SK-N-SH (cell line): ENCODE results near the gene FCER2. TPM values are rescaled to one million over a fixed set of nuclear protein-coding genes. Genes with fewer than 3 reads are reported as not detected.

Experiments
- CTCF ChIA-PET: fragments of 300-600, 350-600 bp; formaldehyde crosslinking; extraction: SDS; loops from one replicate; lab custom pipeline; 2021; lab: Yijun Ruan, JAX
- POLR2A ChIA-PET: fragments of 350-600 bp; sonication (Branson Sonifier 250); formaldehyde crosslinking; extraction: SDS; loops from one replicate; lab custom pipeline; 2020; ENCODE audit warnings: antibody characterized with exemption, inconsistent platforms; lab: Yijun Ruan, JAX
- DNase-seq: peaks from one replicate; pipeline ENCODE4 v3.0.0; 2012
- H2AFZ ChIP-seq: fragments of 200-600 bp; sonication (generic); 2 replicates; pipeline ENCODE4 v1.8.1; 2016; ENCODE audit warnings: antibody characterized with exemption, mild to moderate bottlenecking, low read depth
- H3F3A ChIP-seq: fragments of 200-600 bp; sonication (generic); replicated peaks from 2 replicates; pipeline ENCODE3; 2016; ENCODE audit warnings: antibody characterized with exemption, mild to moderate bottlenecking; ENCODE audit not compliant: insufficient read depth
- H3K27ac ChIP-seq, 2 experiments: fragments of 200-500 bp in 1 of 2; fragments of 200-600 bp in 1 of 2; sonication (Bioruptor generic) in 1 of 2; sonication (generic), shearing (Covaris generic) in 1 of 2; 2 replicates each; pipeline versions ENCODE4 v1.5.1 to v1.6.1; 2014 to 2016; ENCODE audit warnings: low read depth in 2 of 2, inconsistent platforms in 1 of 2, low read length in 1 of 2, mild to moderate bottlenecking in 1 of 2, mixed read lengths in 1 of 2
- H3K27me3 ChIP-seq: fragments of 200-600 bp; sonication (generic), shearing (Covaris generic); 2 replicates; pipeline ENCODE4 v1.6.1; 2016; ENCODE audit warnings: mixed run types; ENCODE audit not compliant: insufficient read depth
- H3K36me3 ChIP-seq, 2 experiments: fragments of 200-500 bp in 1 of 2; fragments of 200-600 bp in 1 of 2; sonication (Bioruptor generic) in 1 of 2; sonication (generic) in 1 of 2; replicated peaks in 1 of 2; 2 replicates each; pipeline versions ENCODE3 to v1.5.1; 2014 to 2016; ENCODE audit warnings: low read length in 1 of 2, mild to moderate bottlenecking in 1 of 2; ENCODE audit not compliant: insufficient read depth in 2 of 2, control insufficient read depth in 1 of 2
- H3K4me1 ChIP-seq, 2 experiments: fragments of 200-500 bp in 1 of 2; fragments of 200-600 bp in 1 of 2; sonication (Bioruptor generic) in 1 of 2; sonication (generic), shearing (Covaris generic) in 1 of 2; 2 replicates each; pipeline versions ENCODE4 v1.5.1 to v1.6.1; 2014 to 2016; ENCODE audit warnings: low read depth in 1 of 2, low read length in 1 of 2, mixed run types in 1 of 2; ENCODE audit not compliant: insufficient read depth in 2 of 2, control insufficient read depth in 1 of 2
- H3K4me2 ChIP-seq: fragments of 200-600 bp; sonication (generic), shearing (Covaris generic); 2 replicates; pipeline ENCODE4 v1.6.1; 2017; ENCODE audit warnings: mixed run types
- H3K4me3 ChIP-seq, 2 experiments: fragments of 200-500 bp in 1 of 2; fragments of 200-600 bp in 1 of 2; sonication (Bioruptor generic) in 1 of 2; sonication (generic), shearing (Covaris generic) in 1 of 2; 2 replicates each; pipeline versions ENCODE4 v1.5.1 to v1.8.1; 2014 to 2016; ENCODE audit warnings: low read depth in 2 of 2, inconsistent platforms in 1 of 2, low read length in 1 of 2, mild to moderate bottlenecking in 1 of 2, mixed read lengths in 1 of 2, moderate library complexity in 1 of 2
- H3K79me2 ChIP-seq: fragments of 200-600 bp; sonication (generic); 2 replicates; pipeline ENCODE4 v1.8.1; 2017; ENCODE audit warnings: mild to moderate bottlenecking; ENCODE audit not compliant: insufficient read depth
- H3K9ac ChIP-seq: fragments of 200-600 bp; sonication (generic); 2 replicates; pipeline ENCODE4 v1.6.1; 2017; ENCODE audit warnings: mixed run types
- H3K9me2 ChIP-seq: fragments of 200-600 bp; sonication (generic); 2 replicates; pipeline ENCODE4 v1.6.1; 2017; ENCODE audit warnings: mixed run types
- H3K9me3 ChIP-seq: fragments of 200-600 bp; sonication (generic); 2 replicates; pipeline ENCODE4 v1.6.1; 2017; ENCODE audit warnings: mixed run types, mild to moderate bottlenecking, moderate library complexity
- H4K20me1 ChIP-seq: fragments of 200-600 bp; sonication (generic); 2 replicates; pipeline ENCODE4 v1.6.1; 2017; ENCODE audit warnings: mild to moderate bottlenecking, mixed run types; ENCODE audit not compliant: insufficient read depth
- CHD2 ChIP-seq: fragments of 150-350 bp; IDR thresholded peaks from 2 replicates; pipeline ENCODE4 v1.6.1; 2018; ENCODE audit warnings: low read length; ENCODE audit not compliant: partially characterized antibody
- ELF1 ChIP-seq: IDR thresholded peaks from 2 replicates; pipeline ENCODE4 v1.4.0; 2012
- FOXM1 ChIP-seq: IDR thresholded peaks from 2 replicates; pipeline ENCODE4 v1.4.0; 2012; ENCODE audit warnings: low read depth, mild to moderate bottlenecking
- GATA2 ChIP-seq: sonication (generic); formaldehyde crosslinking; IDR thresholded peaks from 2 replicates; pipeline ENCODE4 v1.5.0; 2020; ENCODE audit warnings: mild to moderate bottlenecking, missing genetic modification reagents
- JUND ChIP-seq: IDR thresholded peaks from 2 replicates; pipeline ENCODE4 v1.4.0; 2012
- MAX ChIP-seq: IDR thresholded peaks from 2 replicates; pipeline ENCODE4 v1.4.0; 2012; ENCODE audit warnings: low read depth
- RAD21 ChIP-seq: IDR thresholded peaks from 2 replicates; pipeline ENCODE4 v1.6.1; 2012; ENCODE audit warnings: mild to moderate bottlenecking, low read length
- REST ChIP-seq: IDR thresholded peaks from 2 replicates; pipeline ENCODE4 v1.6.1; 2012; ENCODE audit warnings: mild to moderate bottlenecking, low read depth, low read length, moderate library complexity
- RFX5 ChIP-seq: IDR thresholded peaks from 2 replicates; pipeline ENCODE4 v1.6.1; 2012; ENCODE audit warnings: mild to moderate bottlenecking, improper control_type of control experiment, low read length
- RXRA ChIP-seq: IDR thresholded peaks from 2 replicates; pipeline ENCODE4 v1.4.0; 2012; ENCODE audit warnings: low read depth, mild to moderate bottlenecking, borderline replicate concordance
- SIN3A ChIP-seq: IDR thresholded peaks from 2 replicates; pipeline ENCODE4 v1.6.1; 2012; ENCODE audit warnings: low read depth, mild to moderate bottlenecking, low read length, moderate library complexity, borderline replicate concordance
- SMC3 ChIP-seq: IDR thresholded peaks from 2 replicates; pipeline ENCODE4 v1.6.1; 2012; ENCODE audit warnings: low read depth, low read length, improper control_type of control experiment
- TCF12 ChIP-seq: IDR thresholded peaks from 2 replicates; pipeline ENCODE4 v1.4.0; 2012
- WGBS: methylation state at CpG from one replicate; pipeline ENCODE4 v1.1.6; 2017; ENCODE audit warnings: low lambda C conversion rate; 5-methylcytosine and 5-hydroxymethylcytosine counted together
- polyA plus RNA-seq, 3 experiments: library from polyadenylated mRNA; depleted of rRNA; stranded (reverse); fragments of >200 nt; gene quantifications; 2 replicates each; pipeline ENCODE4 v1.2.3, GENCODE V29; 2012

The FCER2 gene
- polyA plus RNA-seq, 1 of the 3 experiments (the other 2 are of a cell fraction), result not detected

DNA sequence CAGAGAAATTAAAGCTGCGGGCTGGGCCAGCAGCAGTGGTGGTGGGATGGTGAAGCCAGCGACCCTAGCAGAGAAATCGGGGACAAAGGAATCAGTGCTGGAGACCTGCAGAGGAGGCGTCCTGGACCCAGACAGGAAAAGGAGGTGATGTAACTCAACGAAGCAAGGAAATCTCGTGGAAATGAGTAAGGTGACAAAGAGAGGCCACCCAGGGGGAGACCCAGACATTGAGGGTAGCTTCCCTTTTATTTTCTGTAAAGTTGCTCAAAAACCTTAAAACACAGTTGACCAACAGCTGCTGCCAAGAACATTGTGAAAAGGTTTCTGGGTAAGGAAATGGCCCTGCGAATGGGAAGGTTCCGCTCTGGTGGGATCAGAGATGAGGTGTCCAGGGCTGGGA lies 46.4 kb downstream of the FCER2 start:
- H3K4me2 ChIP-seq, result no peak overlapping the region
- no peaks in the 10 kb centered on the region for H3F3A ChIP-seq
- no peak overlapping the region for H3K9ac ChIP-seq
- peaks cover 14% of the 10 kb centered on the region for H3K27me3 ChIP-seq
- H3K27ac ChIP-seq, result no peak overlapping the region
- H4K20me1 ChIP-seq, result no peaks in the 10 kb centered on the region
- no peak for TF ChIP-seq RFX5
- no peak for TF ChIP-seq SMC3
- TF ChIP-seq REST, result no peak
- 34% methylated on average over 8 of the region's 8 CpGs for WGBS
- no peaks in the 10 kb centered on the region for H3K79me2 ChIP-seq
- peaks cover 0 to 3% of the 10 kb centered on the region in 2 experiments; a peak in 1 of 4 replicates for H3K4me1 ChIP-seq
- ChIA-PET CTCF (interaction anchor here (2.9 to 3.6 kb wide), 3 partner anchors 25 to 144 kb away, joined by 13 to 17 read pairs (median 13); partner anchors contain the start of gene TRAPPC5), POLR2A (no interaction called here)
- no peaks in the 10 kb centered on the region for H3K9me2 ChIP-seq
- H3K36me3 ChIP-seq, result no peaks in the 10 kb centered on the region
- H3K9me3 ChIP-seq, result no peaks in the 10 kb centered on the region
- no peak overlapping the region for H2AFZ ChIP-seq
- H3K4me3 ChIP-seq, result no peak overlapping the region
- DNase-seq, result no peak

DNA sequence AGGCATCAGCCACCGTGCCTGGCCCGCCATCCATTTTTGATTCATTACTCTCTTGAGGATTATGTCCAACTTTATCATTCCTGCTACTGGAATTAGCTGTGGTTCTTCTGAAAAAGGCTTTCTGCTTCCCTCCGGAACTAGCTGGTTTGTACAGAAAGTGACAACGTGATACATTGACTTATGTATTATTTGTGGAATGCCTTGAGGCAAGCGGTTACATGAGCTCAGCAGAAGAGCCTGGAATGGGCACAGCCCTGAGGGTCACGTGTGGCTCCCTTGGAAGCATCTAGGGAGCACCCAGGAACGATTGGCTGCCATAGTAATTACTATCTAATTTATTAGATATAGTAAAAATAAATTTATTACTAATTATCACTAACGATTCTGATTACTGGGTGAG lies 47.5 kb downstream of the FCER2 start:
- no peak for TF ChIP-seq SIN3A
- no peak for TF ChIP-seq FOXM1
- no peak for TF ChIP-seq MAX
- TF ChIP-seq RAD21, result no peak
- no peak for TF ChIP-seq TCF12
- TF ChIP-seq ELF1, result no peak
- no peak for TF ChIP-seq GATA2
- no peak for TF ChIP-seq CHD2
- no peak for TF ChIP-seq RXRA
- TF ChIP-seq JUND, result no peak
- Histone ChIP-seq H3F3A (no peaks in the 10 kb centered on the region), H3K9me2 (no peaks in the 10 kb centered on the region), H2AFZ (no peak overlapping the region), H3K9me3 (no peaks in the 10 kb centered on the region), H3K4me1 (peaks cover 0 to 3% of the 10 kb centered on the region in 2 experiments; a peak in 1 of 4 replicates), H3K4me3 (no peak overlapping the region), H3K36me3 (no peaks in the 10 kb centered on the region), H4K20me1 (no peaks in the 10 kb centered on the region), H3K4me2 (no peak overlapping the region), H3K27me3 (peaks cover 20% of the 10 kb centered on the region), H3K9ac (no peak overlapping the region), H3K79me2 (no peaks in the 10 kb centered on the region), H3K27ac (no peak overlapping the region)
- 12% methylated on average over 8 of the region's 8 CpGs for WGBS
- CTCF ChIA-PET, result interaction anchor here (3.1 to 5.2 kb wide), 3 partner anchors 26 to 146 kb away, joined by 13 to 25 read pairs (median 17); partner anchors contain the start of gene TRAPPC5
- POLR2A ChIA-PET, result no interaction called here
- DNase-seq, result no peak
